GM12878 (cell line): ENCODE data around the gene AQP11. TPM values are rescaled to one million over a fixed set of nuclear protein-coding genes. Genes with fewer than 3 reads are reported as not detected.

Source experiments
- ATAC-seq: fragments of 200-7000 bp; cut with Tn5 transposase; 3 replicates; pipeline ENCODE4 v1.9.1; 2020; ENCODE audit warnings: mild to moderate bottlenecking, moderate library complexity
- BruUV-seq: library from RNA; stranded (reverse); fragments of 400-500 nt; replicated peaks from 2 replicates; lab custom pipeline; 2021; lab: Mats Ljungman, UMichigan
- CTCF ChIA-PET: fragments of 300-600 bp; sonication (Branson Sonifier 250); formaldehyde crosslinking; extraction: SDS; loops from one replicate; lab custom pipeline; 2021; ENCODE audit warnings: inconsistent platforms; lab: Yijun Ruan, JAX
- POLR2A ChIA-PET: fragments of 350-600 bp; formaldehyde crosslinking; extraction: SDS; loops from one replicate; lab custom pipeline; 2021; ENCODE audit warnings: inconsistent platforms; lab: Charles Lee
- RAD21 ChIA-PET: fragments of 300-600 bp; sonication (Branson Sonifier 250); formaldehyde crosslinking; loops from one replicate; lab custom pipeline; 2023; ENCODE audit warnings: antibody characterized with exemption; ENCODE audit not compliant: unreplicated experiment; lab: Charles Lee
- SMC1A ChIA-PET: fragments of 300-600 bp; sonication (Branson Sonifier 250); formaldehyde crosslinking; loops from one replicate; lab custom pipeline; 2023; ENCODE audit not compliant: unreplicated experiment, uncharacterized antibody; lab: Charles Lee
- DNase-seq: peaks from one replicate; pipeline ENCODE4 v3.0.0-alpha.2; 2011; ENCODE audit warnings: low read depth, low spot score
- FAIRE-seq: peaks from 3 replicates; lab custom pipeline; 2011; peaks lifted over from hg19 to GRCh38; lab: Jason Lieb, UNC
- H2AFZ ChIP-seq: 2 replicates; pipeline ENCODE4 v1.6.0; 2011; ENCODE audit warnings: low read depth, low read length, control low read depth; ENCODE audit not compliant: control insufficient read depth
- H3K27ac ChIP-seq: 2 replicates; pipeline ENCODE4 v1.5.1; 2011; ENCODE audit warnings: control low read depth; ENCODE audit not compliant: control insufficient read depth, insufficient read depth
- H3K27me3 ChIP-seq, 2 experiments: replicated peaks in 1 of 2; 2 replicates each; pipeline versions ENCODE4 v1.6.0 to v1.6.1; 2011; ENCODE audit warnings: low read length in 1 of 2; ENCODE audit not compliant: control insufficient read depth in 2 of 2, insufficient read depth in 2 of 2
- H3K36me3 ChIP-seq, 2 experiments: 2 replicates each; pipeline ENCODE4 v1.5.1; 2011; ENCODE audit warnings: low read length in 1 of 2; ENCODE audit not compliant: control insufficient read depth in 2 of 2, insufficient read depth in 2 of 2
- H3K4me1 ChIP-seq: 2 replicates; pipeline ENCODE4 v1.6.1; 2011; ENCODE audit warnings: mild to moderate bottlenecking, low read length, moderate library complexity, mixed read lengths; ENCODE audit not compliant: control insufficient read depth, insufficient read depth
- H3K4me2 ChIP-seq: 2 replicates; pipeline ENCODE4 v1.6.0; 2011; ENCODE audit warnings: control low read depth; ENCODE audit not compliant: control insufficient read depth, insufficient read depth
- H3K4me3 ChIP-seq: fragments of 200-600 bp; sonication (generic); 2 replicates; pipeline ENCODE4 v1.5.1; 2016
- H3K79me2 ChIP-seq: 2 replicates; pipeline ENCODE4 v1.6.0; 2011; ENCODE audit warnings: low read length; ENCODE audit not compliant: control insufficient read depth, insufficient read depth
- H3K9ac ChIP-seq: 2 replicates; pipeline ENCODE4 v1.8.0; 2011; ENCODE audit warnings: low read length, control low read depth, mixed read lengths; ENCODE audit not compliant: control insufficient read depth, insufficient read depth
- H3K9me3 ChIP-seq: replicated peaks from 3 replicates; pipeline ENCODE4 v1.5.1; 2011; ENCODE audit warnings: mild to moderate bottlenecking, low read length; ENCODE audit not compliant: control insufficient read depth, insufficient read depth
- H4K20me1 ChIP-seq: 2 replicates; pipeline ENCODE4 v1.6.0; 2011; ENCODE audit not compliant: control insufficient read depth, insufficient read depth
- BMI1 ChIP-seq: fragments of 450-650 bp; IDR thresholded peaks from 2 replicates; pipeline ENCODE4 v1.6.1; 2016; ENCODE audit warnings: mild to moderate bottlenecking, moderate library complexity, borderline replicate concordance
- EP300 ChIP-seq, 2 experiments: fragments of 150-350 bp in 1 of 2; IDR thresholded peaks; 2 replicates each; pipeline ENCODE4 v1.6.1; 2011 to 2012; ENCODE audit warnings: low read depth in 2 of 2, low read length in 2 of 2, borderline replicate concordance in 1 of 2, improper control_type of control experiment in 1 of 2, inconsistent platforms in 1 of 2; ENCODE audit not compliant: control insufficient read depth in 1 of 2
- MYB ChIP-seq: fragments of 150-350 bp; IDR thresholded peaks from 2 replicates; pipeline ENCODE4 v1.6.1; 2014; ENCODE audit warnings: mild to moderate bottlenecking, low read depth, low read length, borderline replicate concordance
- TCF7 ChIP-seq: IDR thresholded peaks from 2 replicates; pipeline ENCODE4 v1.6.1; 2014; ENCODE audit warnings: antibody characterized with exemption, borderline replicate concordance
- WRNIP1 ChIP-seq: IDR thresholded peaks from 2 replicates; pipeline ENCODE4 v1.6.1; 2011; ENCODE audit warnings: low read depth, low read length, improper control_type of control experiment, borderline replicate concordance
- WGBS: methylation state at CpG from one replicate; pipeline ENCODE4 v1.1.6; 2016; ENCODE audit warnings: low lambda C conversion rate; ENCODE audit not compliant: insufficient replicate concordance, insufficient coverage; ENCODE audit errors: missing lambda C conversion rate; 5-methylcytosine and 5-hydroxymethylcytosine counted together
- in situ Hi-C: fragments of 300-500 bp; cut with MboI; formaldehyde crosslinking; loops from 9 replicates; pipeline ENCODE4 v1.14.3; 2018; ENCODE audit warnings: mixed read lengths
- intact Hi-C: fragments of 100-400 bp; cut with micrococcal nuclease; formaldehyde crosslinking; loops from one replicate; pipeline ENCODE4 v1.14.2; 2022; ENCODE audit not compliant: unreplicated experiment
- polyA plus RNA-seq, 11 experiments: library from polyadenylated mRNA; depleted of rRNA in 4 of 11; unstranded in 6 of 11; stranded (reverse) in 5 of 11; fragments of >200 nt; fragmentation: Nextera tagmentation in 4 of 11; fragmentation: Illumina TruSeq in 1 of 11; extraction: Ambion mirVana in 4 of 11; extraction: Trizol in 1 of 11; gene quantifications; 1 replicate in 1 of 11; 2 replicates in 10 of 11; pipeline versions ENCODE4 v1.2.1 to v1.2.3, GENCODE V29; 2011 to 2016; ENCODE audit warnings: inconsistent platforms in 2 of 11, missing spikeins in 2 of 11, low read depth in 1 of 11
- total RNA-seq, 4 experiments: library from RNA; depleted of rRNA in 3 of 4; stranded (reverse); fragments of >200 nt in 3 of 4; fragmentation: Illumina TruSeq in 1 of 4; extraction: Trizol in 1 of 4; gene quantifications; 2 replicates each; pipeline versions ENCODE4 v1.2.1 to v1.2.3, GENCODE V29; 2013 to 2021
- TF ChIP-seq, protein P1 (sequence below): IDR thresholded peaks from 2 replicates; pipeline ENCODE4 v1.6.1; 2012; ENCODE audit warnings: low read depth, low read length, improper control_type of control experiment
- TF ChIP-seq, protein P2 (sequence below): IDR thresholded peaks from 2 replicates; pipeline ENCODE4 v1.6.1; 2011; ENCODE audit warnings: mild to moderate bottlenecking, low read depth, low read length, moderate library complexity; ENCODE audit not compliant: insufficient replicate concordance
- TF ChIP-seq, protein P3 (sequence below): fragments of 450-650 bp; IDR thresholded peaks from 2 replicates; pipeline ENCODE4 v1.6.1; 2016; ENCODE audit warnings: mild to moderate bottlenecking

Gene AQP11
- total and polyA plus RNA-seq, 10 of the 15 experiments (the other 5 are each of a cell fraction or from before 2014, with no cell fraction given): 0.14 to 2.1 (median 0.54) TPM

DNA sequence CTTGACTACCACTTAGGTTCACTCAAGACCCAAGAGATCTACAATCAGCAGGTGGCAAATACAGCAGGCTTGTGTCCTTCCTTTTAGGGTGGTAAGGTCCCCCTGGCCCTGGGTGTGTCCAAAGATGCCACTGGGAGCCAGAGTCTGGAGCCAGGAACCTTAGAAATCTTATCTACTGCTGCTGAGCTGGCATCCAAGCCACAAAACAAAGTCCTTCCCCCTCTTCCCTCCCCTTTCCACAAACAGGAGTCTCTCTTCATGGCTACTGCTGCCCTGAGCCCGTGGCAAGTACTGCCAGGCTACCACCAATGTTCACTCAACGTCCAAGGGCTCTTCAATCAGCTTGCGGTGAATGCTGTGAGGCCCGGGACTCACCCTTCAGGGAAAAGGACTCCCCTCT is 21.4 kb upstream of the AQP11 start:
- ATAC-seq (no peak), DNase-seq (no peak), FAIRE-seq (no peak)
- CTCF ChIA-PET: interaction anchor here (2.1 kb wide), 1 partner anchor 12 kb away, joined by 5 read pairs; no protein-coding TSS in a partner anchor
- intact Hi-C loops (no loop called here), in situ Hi-C loops (no loop called here)
- no peak overlapping the region for H3K9ac ChIP-seq
- no peaks in the 10 kb centered on the region for H4K20me1 ChIP-seq
- TF ChIP-seq, protein P1, sequence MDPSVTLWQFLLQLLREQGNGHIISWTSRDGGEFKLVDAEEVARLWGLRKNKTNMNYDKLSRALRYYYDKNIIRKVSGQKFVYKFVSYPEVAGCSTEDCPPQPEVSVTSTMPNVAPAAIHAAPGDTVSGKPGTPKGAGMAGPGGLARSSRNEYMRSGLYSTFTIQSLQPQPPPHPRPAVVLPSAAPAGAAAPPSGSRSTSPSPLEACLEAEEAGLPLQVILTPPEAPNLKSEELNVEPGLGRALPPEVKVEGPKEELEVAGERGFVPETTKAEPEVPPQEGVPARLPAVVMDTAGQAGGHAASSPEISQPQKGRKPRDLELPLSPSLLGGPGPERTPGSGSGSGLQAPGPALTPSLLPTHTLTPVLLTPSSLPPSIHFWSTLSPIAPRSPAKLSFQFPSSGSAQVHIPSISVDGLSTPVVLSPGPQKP: no peak
- TF ChIP-seq BMI1: no peak
- TF ChIP-seq WRNIP1: no peak
- no peak for TF ChIP-seq EP300 (IDR thresholded peaks at IDR 0.05; ENCODE audit: borderline replicate concordance in 1 of 2, control insufficient read depth in 1 of 2, low read depth in 2 of 2, low read length in 2 of 2)
- TF ChIP-seq, protein P2, sequence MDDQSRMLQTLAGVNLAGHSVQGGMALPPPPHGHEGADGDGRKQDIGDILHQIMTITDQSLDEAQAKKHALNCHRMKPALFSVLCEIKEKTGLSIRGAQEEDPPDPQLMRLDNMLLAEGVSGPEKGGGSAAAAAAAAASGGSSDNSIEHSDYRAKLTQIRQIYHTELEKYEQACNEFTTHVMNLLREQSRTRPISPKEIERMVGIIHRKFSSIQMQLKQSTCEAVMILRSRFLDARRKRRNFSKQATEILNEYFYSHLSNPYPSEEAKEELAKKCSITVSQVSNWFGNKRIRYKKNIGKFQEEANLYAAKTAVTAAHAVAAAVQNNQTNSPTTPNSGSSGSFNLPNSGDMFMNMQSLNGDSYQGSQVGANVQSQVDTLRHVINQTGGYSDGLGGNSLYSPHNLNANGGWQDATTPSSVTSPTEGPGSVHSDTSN: no peak
- no peak for TF ChIP-seq MYB
- TF ChIP-seq, protein P3, sequence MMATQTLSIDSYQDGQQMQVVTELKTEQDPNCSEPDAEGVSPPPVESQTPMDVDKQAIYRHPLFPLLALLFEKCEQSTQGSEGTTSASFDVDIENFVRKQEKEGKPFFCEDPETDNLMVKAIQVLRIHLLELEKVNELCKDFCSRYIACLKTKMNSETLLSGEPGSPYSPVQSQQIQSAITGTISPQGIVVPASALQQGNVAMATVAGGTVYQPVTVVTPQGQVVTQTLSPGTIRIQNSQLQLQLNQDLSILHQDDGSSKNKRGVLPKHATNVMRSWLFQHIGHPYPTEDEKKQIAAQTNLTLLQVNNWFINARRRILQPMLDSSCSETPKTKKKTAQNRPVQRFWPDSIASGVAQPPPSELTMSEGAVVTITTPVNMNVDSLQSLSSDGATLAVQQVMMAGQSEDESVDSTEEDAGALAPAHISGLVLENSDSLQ: no peak
- TF ChIP-seq TCF7: no peak
- H3K27me3 ChIP-seq: no peaks in the 10 kb centered on the region
- H3K4me1 ChIP-seq: no peaks in the 10 kb centered on the region
- H3K27ac ChIP-seq: no peak overlapping the region
- H3K36me3 ChIP-seq: no peaks in the 10 kb centered on the region
- POLR2A ChIA-PET: no interaction called here
- no peak overlapping the region for H3K4me2 ChIP-seq
- no peak overlapping the region for H3K4me3 ChIP-seq
- no peak overlapping the region for H2AFZ ChIP-seq
- H3K79me2 ChIP-seq: no peaks in the 10 kb centered on the region
- RAD21 ChIA-PET: no interaction called here
- BruUV-seq: no TSS peak
- WGBS: 37% methylated on average over 4 of the region's 4 CpGs
- H3K9me3 ChIP-seq: no peaks in the 10 kb centered on the region
- SMC1A ChIA-PET: no interaction called here
